ENCODE measurements around the gene ENO2. TPM values are rescaled to one million over a fixed set of nuclear protein-coding genes. Genes with fewer than 3 reads are reported as not detected.
A peak's percentile ranks its signal among the peaks of the same experiment; 100 is the strongest.

The ENO2 gene
- total and polyA plus RNA-seq, 4 donors, result 1.1 to 3.1 (median 1.4) TPM

DNA sequence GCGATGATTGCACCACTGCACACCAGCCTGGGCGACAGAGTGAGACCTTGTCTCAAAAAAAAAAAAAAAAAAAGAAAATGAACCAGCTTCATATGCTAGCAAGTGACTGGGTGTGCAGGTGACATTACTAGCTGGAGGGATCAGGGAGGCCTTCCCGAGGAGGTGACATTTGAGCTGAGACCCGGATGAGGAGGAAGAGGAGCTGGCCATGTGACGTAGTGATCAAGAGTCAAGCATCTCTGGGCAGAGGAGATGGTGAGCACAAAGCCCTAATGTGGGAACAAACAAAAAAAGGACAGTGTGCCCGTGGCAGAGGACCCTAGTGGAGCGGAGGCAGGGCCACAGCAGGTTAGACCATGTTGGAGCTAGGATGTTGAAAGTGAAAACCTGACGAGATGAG lies 33.2 kb downstream of the ENO2 start (continued):
- TF ChIP-seq FOXA2 (IDR thresholded peaks at IDR 0.05), result no peak

DNA sequence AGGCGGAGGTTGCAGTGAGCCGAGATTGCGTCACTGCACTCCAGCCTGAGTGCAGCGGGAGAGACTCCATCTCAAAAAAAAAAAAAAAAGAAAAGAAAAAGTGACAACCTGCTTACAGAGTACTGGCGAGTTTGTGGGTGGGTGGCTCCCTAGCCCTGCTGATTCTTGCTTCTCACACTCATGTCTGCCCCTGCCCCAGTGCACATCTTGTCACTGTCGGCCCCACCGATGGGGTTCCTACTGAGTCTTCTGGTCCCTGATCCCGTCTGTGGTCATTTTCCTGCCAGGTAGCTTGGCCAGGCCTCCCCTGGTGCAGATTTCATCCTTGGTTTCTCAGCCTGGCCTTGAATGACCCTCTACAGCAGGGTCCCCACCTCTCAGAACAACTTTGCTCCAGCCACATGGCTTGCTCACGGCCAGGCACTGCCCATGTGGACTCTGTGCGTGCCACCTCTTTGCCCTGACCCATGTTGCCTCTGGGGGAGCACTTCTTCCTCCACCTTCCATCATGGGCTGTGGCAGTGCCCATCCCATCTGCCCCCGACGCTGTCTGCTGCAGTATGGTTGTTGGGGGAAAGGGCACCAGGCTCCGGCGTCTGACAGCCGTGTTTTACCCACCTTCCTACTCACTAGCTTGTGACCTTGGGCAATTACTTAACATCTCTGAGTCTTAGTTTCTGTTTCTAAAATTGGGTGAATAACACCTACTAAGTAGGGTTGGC lies 34.7 kb downstream of the ENO2 start:
- Histone ChIP-seq H3K9ac (ENCODE audit: low read depth in 1 of 2, low read length in 2 of 2) (no peak overlapping the region), H3K27ac (ENCODE audit: low read depth in 1 of 2, low read length in 2 of 2) (peak overlapping the region; percentile 48 to 49)
- WGBS, result 83% methylated on average over 15 of the region's 15 CpGs

DNA sequence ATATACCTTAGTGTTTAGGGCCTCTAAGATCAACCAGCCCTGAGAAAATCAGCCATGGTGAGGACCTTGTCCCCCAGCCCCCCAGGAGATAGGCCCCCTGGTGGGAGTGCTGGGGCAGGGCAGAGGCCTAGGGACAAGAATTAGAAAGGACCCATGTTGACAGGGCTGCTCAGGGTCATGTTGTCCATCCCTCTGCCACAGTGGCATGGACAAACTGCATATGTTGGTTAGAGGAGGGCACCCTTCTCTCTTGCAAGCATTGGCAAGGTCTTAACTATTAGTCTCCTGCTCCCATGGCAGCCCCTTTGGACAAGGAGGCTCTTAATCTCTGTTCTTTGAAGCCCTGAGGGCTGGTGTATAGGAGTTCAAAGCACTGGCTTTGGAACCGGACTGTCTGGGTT lies 36.0 kb downstream of the ENO2 start:
- no peak overlapping the region for H3K9ac ChIP-seq (ENCODE audit: low read depth in 1 of 2, low read length in 2 of 2)
- H3K27ac ChIP-seq (ENCODE audit: low read depth in 1 of 2, low read length in 2 of 2), result peak overlapping the region in 1 of 2 donors; percentile 64
- H3K4me1 ChIP-seq (ENCODE audit: control insufficient read depth in 4 of 4, insufficient read depth in 4 of 4, low read length in 3 of 4), result peaks cover 4 to 18% (median 15%) of the 10 kb centered on the region in 4 donors
- no peaks in the 10 kb centered on the region for H3K9me3 ChIP-seq (ENCODE audit: control insufficient read depth in 4 of 4, low read length in 3 of 4)
- H3K27me3 ChIP-seq (ENCODE audit: control insufficient read depth in 4 of 4, insufficient read depth in 4 of 4, low read length in 3 of 4), result no peaks in the 10 kb centered on the region
- TF ChIP-seq HNF4A (conservative IDR thresholded peaks at IDR 0.05) (no peak), FOXA2 (IDR thresholded peaks at IDR 0.05) (no peak), JUND (IDR thresholded peaks at IDR 0.05) (no peak), FOXA1 (IDR thresholded peaks at IDR 0.05) (no peak), EGR1 (IDR thresholded peaks at IDR 0.05; ENCODE audit: low read depth in 2 of 2) (no peak), TAF1 (conservative IDR thresholded peaks at IDR 0.05) (no peak), GABPA (IDR thresholded peaks at IDR 0.05 in 1 of 2, conservative IDR thresholded peaks at IDR 0.05 in 1 of 2) (no peak), RXRA (IDR thresholded peaks at IDR 0.05) (no peak), HNF4G (IDR thresholded peaks at IDR 0.05) (no peak), NR2F2 (IDR thresholded peaks at IDR 0.05) (no peak), RAD21 (IDR thresholded peaks at IDR 0.05) (no peak), YY1 (IDR thresholded peaks at IDR 0.05) (no peak)
- TF ChIP-seq, protein P1, sequence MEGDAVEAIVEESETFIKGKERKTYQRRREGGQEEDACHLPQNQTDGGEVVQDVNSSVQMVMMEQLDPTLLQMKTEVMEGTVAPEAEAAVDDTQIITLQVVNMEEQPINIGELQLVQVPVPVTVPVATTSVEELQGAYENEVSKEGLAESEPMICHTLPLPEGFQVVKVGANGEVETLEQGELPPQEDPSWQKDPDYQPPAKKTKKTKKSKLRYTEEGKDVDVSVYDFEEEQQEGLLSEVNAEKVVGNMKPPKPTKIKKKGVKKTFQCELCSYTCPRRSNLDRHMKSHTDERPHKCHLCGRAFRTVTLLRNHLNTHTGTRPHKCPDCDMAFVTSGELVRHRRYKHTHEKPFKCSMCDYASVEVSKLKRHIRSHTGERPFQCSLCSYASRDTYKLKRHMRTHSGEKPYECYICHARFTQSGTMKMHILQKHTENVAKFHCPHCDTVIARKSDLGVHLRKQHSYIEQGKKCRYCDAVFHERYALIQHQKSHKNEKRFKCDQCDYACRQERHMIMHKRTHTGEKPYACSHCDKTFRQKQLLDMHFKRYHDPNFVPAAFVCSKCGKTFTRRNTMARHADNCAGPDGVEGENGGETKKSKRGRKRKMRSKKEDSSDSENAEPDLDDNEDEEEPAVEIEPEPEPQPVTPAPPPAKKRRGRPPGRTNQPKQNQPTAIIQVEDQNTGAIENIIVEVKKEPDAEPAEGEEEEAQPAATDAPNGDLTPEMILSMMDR (IDR thresholded peaks at IDR 0.05; ENCODE audit: low read depth, low read length, missing input control), result no peak
- TF ChIP-seq, protein P2, sequence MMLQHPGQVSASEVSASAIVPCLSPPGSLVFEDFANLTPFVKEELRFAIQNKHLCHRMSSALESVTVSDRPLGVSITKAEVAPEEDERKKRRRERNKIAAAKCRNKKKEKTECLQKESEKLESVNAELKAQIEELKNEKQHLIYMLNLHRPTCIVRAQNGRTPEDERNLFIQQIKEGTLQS (IDR thresholded peaks at IDR 0.05), result no peak
- TF ChIP-seq, protein P3, sequence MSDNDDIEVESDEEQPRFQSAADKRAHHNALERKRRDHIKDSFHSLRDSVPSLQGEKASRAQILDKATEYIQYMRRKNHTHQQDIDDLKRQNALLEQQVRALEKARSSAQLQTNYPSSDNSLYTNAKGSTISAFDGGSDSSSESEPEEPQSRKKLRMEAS (IDR thresholded peaks at IDR 0.05), result no peak
- TF ChIP-seq, protein P4, sequence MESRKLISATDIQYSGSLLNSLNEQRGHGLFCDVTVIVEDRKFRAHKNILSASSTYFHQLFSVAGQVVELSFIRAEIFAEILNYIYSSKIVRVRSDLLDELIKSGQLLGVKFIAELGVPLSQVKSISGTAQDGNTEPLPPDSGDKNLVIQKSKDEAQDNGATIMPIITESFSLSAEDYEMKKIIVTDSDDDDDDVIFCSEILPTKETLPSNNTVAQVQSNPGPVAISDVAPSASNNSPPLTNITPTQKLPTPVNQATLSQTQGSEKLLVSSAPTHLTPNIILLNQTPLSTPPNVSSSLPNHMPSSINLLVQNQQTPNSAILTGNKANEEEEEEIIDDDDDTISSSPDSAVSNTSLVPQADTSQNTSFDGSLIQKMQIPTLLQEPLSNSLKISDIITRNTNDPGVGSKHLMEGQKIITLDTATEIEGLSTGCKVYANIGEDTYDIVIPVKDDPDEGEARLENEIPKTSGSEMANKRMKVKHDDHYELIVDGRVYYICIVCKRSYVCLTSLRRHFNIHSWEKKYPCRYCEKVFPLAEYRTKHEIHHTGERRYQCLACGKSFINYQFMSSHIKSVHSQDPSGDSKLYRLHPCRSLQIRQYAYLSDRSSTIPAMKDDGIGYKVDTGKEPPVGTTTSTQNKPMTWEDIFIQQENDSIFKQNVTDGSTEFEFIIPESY (IDR thresholded peaks at IDR 0.05), result no peak
- TF ChIP-seq, protein P5, sequence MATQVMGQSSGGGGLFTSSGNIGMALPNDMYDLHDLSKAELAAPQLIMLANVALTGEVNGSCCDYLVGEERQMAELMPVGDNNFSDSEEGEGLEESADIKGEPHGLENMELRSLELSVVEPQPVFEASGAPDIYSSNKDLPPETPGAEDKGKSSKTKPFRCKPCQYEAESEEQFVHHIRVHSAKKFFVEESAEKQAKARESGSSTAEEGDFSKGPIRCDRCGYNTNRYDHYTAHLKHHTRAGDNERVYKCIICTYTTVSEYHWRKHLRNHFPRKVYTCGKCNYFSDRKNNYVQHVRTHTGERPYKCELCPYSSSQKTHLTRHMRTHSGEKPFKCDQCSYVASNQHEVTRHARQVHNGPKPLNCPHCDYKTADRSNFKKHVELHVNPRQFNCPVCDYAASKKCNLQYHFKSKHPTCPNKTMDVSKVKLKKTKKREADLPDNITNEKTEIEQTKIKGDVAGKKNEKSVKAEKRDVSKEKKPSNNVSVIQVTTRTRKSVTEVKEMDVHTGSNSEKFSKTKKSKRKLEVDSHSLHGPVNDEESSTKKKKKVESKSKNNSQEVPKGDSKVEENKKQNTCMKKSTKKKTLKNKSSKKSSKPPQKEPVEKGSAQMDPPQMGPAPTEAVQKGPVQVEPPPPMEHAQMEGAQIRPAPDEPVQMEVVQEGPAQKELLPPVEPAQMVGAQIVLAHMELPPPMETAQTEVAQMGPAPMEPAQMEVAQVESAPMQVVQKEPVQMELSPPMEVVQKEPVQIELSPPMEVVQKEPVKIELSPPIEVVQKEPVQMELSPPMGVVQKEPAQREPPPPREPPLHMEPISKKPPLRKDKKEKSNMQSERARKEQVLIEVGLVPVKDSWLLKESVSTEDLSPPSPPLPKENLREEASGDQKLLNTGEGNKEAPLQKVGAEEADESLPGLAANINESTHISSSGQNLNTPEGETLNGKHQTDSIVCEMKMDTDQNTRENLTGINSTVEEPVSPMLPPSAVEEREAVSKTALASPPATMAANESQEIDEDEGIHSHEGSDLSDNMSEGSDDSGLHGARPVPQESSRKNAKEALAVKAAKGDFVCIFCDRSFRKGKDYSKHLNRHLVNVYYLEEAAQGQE (IDR thresholded peaks at IDR 0.05), result no peak
- no peak overlapping the region for H3K4me3 ChIP-seq (ENCODE audit: low read depth in 1 of 3, low read length in 3 of 3)
- DNase-seq (ENCODE audit: low spot score), result no peak
- no peaks in the 10 kb centered on the region for H3K36me3 ChIP-seq (ENCODE audit: control insufficient read depth in 4 of 4, insufficient read depth in 3 of 4, low read depth in 1 of 4, low read length in 3 of 4)
- 79% methylated on average over 1 of the region's 1 CpG for WGBS

More for the DNA sequence above, 34.7 kb downstream of the ENO2 start:
- Histone ChIP-seq H3K4me3 (ENCODE audit: low read depth in 1 of 3, low read length in 3 of 3) (no peak overlapping the region), H3K36me3 (ENCODE audit: control insufficient read depth in 4 of 4, insufficient read depth in 3 of 4, low read depth in 1 of 4, low read length in 3 of 4) (no peaks in the 10 kb centered on the region), H3K9me3 (ENCODE audit: control insufficient read depth in 4 of 4, low read length in 3 of 4) (no peaks in the 10 kb centered on the region), H3K4me1 (ENCODE audit: control insufficient read depth in 4 of 4, insufficient read depth in 4 of 4, low read length in 3 of 4) (peaks cover 6 to 30% (median 24%) of the 10 kb centered on the region in 4 donors), H3K27me3 (ENCODE audit: control insufficient read depth in 4 of 4, insufficient read depth in 4 of 4, low read length in 3 of 4) (no peaks in the 10 kb centered on the region)
- no peak for DNase-seq (ENCODE audit: low spot score)
- TF ChIP-seq HNF4G (IDR thresholded peaks at IDR 0.05) (no peak), RAD21 (IDR thresholded peaks at IDR 0.05) (no peak), HNF4A (conservative IDR thresholded peaks at IDR 0.05) (no peak), GABPA (IDR thresholded peaks at IDR 0.05 in 1 of 2, conservative IDR thresholded peaks at IDR 0.05 in 1 of 2) (no peak)
